AG09319 (cell line): Measurements from ENCODE around the gene CTDSP2.

Experiments
- DNase-seq: peaks from one replicate; pipeline ENCODE4 v3.0.0-alpha.2; 2010; ENCODE audit warnings: low read depth; ENCODE audit errors: extremely low read depth
- TF ChIP-seq, protein P1 (sequence below): IDR thresholded peaks from 2 replicates; pipeline ENCODE4 v1.5.1; 2011; ENCODE audit warnings: low read depth, mild to moderate bottlenecking, inconsistent platforms, low read length, moderate library complexity

The CTDSP2 gene

DNA sequence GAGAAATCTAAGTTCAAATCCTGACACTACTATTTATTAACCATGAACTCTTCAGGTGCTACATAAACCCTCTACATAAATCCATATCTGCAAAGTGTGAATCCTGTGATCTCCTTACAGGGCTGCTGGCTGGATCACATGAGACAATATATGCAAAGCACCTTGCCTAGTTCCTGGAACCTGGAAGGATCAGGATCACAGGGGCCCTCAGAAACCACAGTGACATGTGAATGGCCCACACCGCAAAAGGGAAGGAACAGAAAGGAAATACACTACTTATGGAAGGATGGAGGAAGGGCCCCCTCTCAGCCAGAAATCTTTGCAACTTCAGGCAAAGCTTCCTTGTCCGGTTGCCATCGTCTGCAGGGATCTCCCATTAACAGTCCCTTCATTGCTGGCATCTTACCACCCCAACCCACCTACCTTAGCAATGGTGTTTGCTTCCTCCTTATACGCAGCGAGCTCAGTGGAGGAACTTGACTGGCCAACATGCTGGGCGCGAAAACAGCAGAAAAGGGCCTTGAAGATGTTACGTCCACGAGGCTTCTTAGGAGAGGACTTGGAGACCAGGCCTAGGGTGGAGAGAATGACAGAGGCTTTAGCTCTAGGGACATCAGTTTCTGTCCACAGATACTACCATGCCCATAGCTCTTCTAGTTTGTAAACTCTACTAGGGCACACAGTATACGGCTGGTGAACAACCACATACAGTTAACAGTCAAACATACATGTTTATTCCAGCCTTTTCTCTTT is 17.3 kb downstream of the CTDSP2 start:
- TF ChIP-seq, protein P1, sequence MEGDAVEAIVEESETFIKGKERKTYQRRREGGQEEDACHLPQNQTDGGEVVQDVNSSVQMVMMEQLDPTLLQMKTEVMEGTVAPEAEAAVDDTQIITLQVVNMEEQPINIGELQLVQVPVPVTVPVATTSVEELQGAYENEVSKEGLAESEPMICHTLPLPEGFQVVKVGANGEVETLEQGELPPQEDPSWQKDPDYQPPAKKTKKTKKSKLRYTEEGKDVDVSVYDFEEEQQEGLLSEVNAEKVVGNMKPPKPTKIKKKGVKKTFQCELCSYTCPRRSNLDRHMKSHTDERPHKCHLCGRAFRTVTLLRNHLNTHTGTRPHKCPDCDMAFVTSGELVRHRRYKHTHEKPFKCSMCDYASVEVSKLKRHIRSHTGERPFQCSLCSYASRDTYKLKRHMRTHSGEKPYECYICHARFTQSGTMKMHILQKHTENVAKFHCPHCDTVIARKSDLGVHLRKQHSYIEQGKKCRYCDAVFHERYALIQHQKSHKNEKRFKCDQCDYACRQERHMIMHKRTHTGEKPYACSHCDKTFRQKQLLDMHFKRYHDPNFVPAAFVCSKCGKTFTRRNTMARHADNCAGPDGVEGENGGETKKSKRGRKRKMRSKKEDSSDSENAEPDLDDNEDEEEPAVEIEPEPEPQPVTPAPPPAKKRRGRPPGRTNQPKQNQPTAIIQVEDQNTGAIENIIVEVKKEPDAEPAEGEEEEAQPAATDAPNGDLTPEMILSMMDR = no peak
- DNase-seq = no peak

DNA sequence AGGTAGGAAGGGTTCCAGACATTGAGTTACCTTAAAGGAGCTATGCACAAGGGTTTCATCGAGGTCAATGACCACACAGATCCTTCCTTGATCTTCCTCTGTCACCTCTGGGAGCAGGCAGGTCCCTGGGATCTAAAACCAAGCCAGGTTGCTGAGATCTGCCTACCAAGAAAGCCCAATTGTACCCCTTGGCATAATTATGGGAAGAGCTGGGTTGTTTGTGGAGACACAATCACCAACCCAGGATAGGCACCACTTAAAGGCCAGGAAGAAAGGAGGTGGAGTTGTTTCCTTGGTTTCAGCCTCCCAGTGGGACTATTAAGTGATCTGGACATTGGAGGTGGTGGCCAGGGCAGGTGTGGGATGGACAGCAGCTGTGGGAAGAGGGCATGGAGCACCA is 19.6 kb downstream of the CTDSP2 start:
- DNase-seq = no peak
- TF ChIP-seq, protein P1 = no peak

DNA sequence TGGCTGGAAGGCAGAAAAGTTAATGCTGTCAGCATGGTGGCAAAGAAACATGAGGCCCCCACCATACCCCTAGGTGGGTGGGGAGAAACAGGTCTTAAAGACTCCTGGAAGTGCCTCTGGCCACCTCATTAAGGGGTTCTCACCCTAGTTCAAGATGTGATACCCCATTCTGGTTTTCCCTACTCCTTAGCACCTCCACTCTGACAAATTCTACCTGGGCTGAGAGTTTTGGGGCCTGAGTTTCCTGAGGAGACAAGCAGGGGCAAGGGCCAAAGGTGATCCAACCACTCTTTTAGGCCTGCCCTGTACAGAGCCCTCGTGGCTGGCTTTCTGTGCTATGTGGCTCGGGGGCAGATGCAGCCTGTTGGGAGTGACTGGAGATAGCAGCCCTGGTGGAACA is 20.1 kb downstream of the CTDSP2 start:
- DNase-seq = no peak
- TF ChIP-seq, protein P1 = no peak

DNA sequence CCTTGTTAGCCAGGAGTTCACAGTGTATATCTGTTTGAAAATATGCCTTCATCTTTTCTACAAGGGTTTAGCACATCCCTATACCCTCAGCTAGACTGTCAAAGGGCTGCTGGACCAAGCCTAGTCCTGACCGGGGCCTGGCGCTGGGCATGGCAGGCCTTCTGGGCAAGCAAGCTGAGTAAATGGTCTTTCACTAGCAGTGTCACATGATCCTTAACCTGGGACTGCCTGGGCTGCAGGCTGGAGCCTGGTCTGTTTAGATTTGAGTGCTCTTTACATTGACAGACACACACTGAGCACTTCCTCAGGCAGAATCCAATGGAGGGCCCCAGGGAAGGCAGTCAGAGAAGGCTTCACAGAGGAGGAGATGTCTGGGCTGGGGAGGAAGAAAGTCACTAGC is 21.1 kb downstream of the CTDSP2 start:
- DNase-seq = no peak
- TF ChIP-seq, protein P1 = no peak

DNA sequence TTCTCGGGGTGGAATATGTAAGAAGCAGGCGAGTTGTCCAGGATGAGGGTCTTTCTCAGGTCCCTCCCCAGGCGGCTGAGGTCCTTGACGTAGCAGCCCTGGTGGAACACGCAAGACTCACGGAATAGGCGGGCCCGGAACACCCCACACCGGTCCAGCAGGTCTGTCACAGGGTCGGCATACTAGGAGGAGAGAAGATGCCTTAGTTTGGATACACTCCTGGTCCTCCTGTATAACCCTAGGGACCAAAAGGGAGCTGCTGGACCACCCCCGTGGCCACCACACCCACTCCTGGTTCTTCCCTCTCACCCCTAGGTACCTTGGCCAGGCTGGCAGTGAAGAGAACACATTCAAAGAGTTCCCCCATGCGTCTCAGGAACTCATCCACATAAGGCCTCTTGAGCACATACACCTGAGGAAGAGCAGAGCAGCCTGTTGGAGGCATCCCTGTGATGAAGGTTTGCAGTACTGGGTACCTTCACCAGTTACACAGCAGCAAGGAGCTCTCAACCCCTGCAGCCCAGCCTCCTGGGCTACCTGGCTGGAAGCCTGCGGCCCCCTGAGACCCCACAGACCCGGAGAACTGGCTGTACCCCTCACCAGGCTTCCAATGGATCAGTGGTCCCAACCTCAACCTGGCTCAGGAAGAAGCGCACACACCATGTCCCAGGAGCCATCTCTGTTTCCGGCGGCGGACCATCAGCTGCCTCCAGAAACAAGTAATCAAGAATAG is 22.5 kb downstream of the CTDSP2 start:
- TF ChIP-seq, protein P1 = no peak
- DNase-seq = no peak

DNA sequence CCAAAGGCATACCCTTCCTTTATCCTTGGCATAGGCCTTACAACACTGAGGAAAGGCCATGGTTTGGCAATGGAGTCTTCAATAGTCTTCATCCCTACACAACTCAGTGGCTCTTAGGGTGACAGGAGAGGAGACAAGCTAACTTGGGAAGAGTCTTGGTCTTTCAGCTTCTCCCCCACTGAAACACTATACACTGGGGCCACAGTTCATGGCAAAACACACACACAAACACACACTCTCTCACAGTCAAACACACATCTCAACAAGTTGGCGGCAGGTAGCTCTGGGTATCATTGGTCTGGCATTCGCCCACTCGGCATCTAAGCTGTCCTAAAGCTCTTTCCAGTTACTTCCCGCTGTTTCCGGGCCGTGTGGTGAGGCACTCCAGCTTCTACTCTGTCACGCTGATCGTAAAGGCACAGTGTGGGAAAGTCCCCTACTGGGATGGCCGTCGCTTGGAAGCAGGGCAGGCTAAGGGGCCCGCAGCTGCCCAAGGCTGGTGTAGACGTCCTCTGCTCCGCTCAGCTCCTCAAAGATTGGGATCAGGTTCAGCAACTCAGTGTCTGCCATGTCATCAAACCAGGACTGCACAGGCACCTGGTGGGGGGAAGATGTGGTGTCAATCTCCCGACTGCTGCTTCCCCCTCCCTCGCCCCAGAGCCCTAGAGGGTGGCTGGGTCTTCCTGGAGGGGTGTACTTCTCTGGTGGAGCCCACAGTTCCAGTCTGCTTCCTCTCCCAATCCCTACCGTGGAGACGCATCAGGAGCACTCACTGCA is 23.2 kb downstream of the CTDSP2 start:
- no peak for DNase-seq
- TF ChIP-seq, protein P1 = no peak
